ENCODE results near the gene GPR62.
"Not testable (repeated sequence)": the region's sequence is repeated elsewhere in the genome, so short reads cannot be mapped to it uniquely, and the experiment has no call there.

GPR62 gene

GRCh38 chr3:51955175-51955892 lies at the start of gene GPR62:
Gene GPR62 (plus strand): TSS chr3:51955381. CDS start chr3:51955653, 272 bp downstream.
- DNase-seq (ENCODE audit: low read depth in 2 of 2), result no peak

GRCh38 chr3:51908026-51908425 lies 47.2 kb upstream of the GPR62 start:
- DNase-seq (ENCODE audit: low read depth in 2 of 2), result no peak

GRCh38 chr3:51916418-51916817 lies 38.8 kb upstream of the GPR62 start:
- DNase-seq (ENCODE audit: low read depth in 2 of 2), result no peak

- no peak for DNase-seq (ENCODE audit: low read depth in 2 of 2)
These were observed 34.1 kb upstream of the GPR62 start for GRCh38 chr3:51921081-51921578.

- no peak for DNase-seq (ENCODE audit: low read depth in 2 of 2)
These were observed 27.9 kb upstream of the GPR62 start for GRCh38 chr3:51927061-51927977.

GRCh38 chr3:51928438-51928837 lies 26.7 kb upstream of the GPR62 start:
- DNase-seq (ENCODE audit: low read depth in 2 of 2), result no peak

- not testable (repeated sequence) for DNase-seq (ENCODE audit: low read depth in 2 of 2)
These were observed 26.2 kb upstream of the GPR62 start for GRCh38 chr3:51928981-51929380.

GRCh38 chr3:51929420-51930003 lies 25.7 kb upstream of the GPR62 start:
- no peak for DNase-seq (ENCODE audit: low read depth in 2 of 2)

- DNase-seq (ENCODE audit: low read depth in 2 of 2), result no peak
These were observed 24.7 kb upstream of the GPR62 start for GRCh38 chr3:51930439-51930838.

- DNase-seq (ENCODE audit: low read depth in 2 of 2), result no peak
These were observed 23.4 kb upstream of the GPR62 start for GRCh38 chr3:51931756-51932155.

GRCh38 chr3:51932471-51933370 lies 22.5 kb upstream of the GPR62 start:
- no peak for DNase-seq (ENCODE audit: low read depth in 2 of 2)

- no peak for DNase-seq (ENCODE audit: low read depth in 2 of 2)
These were observed 21.6 kb upstream of the GPR62 start for GRCh38 chr3:51933471-51934138.

- no peak for DNase-seq (ENCODE audit: low read depth in 2 of 2)
These were observed 20.9 kb upstream of the GPR62 start for GRCh38 chr3:51934139-51934850.

GRCh38 chr3:51934991-51935885 lies 19.9 kb upstream of the GPR62 start:
- no peak for DNase-seq (ENCODE audit: low read depth in 2 of 2)

GRCh38 chr3:51935886-51936755 lies 19.1 kb upstream of the GPR62 start:
- DNase-seq (ENCODE audit: low read depth in 2 of 2), result no peak

GRCh38 chr3:51937014-51937413 lies 18.2 kb upstream of the GPR62 start:
- DNase-seq (ENCODE audit: low read depth in 2 of 2), result no peak

GRCh38 chr3:51937611-51938450 lies 17.4 kb upstream of the GPR62 start:
- DNase-seq (ENCODE audit: low read depth in 2 of 2), result no peak
